Transverse colon (tissue), 4 donors: ENCODE data around the gene GPX5.
"Not testable (repeated sequence)": the region's sequence is repeated elsewhere in the genome, so short reads cannot be mapped to it uniquely, and the experiment has no call there.

Experiments
- CTCF ChIP-seq, 5 experiments: fragments of 200-600 bp in 3 of 5; fragments of 450-650 bp in 2 of 5; sonication (generic) in 3 of 5; IDR thresholded peaks; 1 replicate in 2 of 5; 2 replicates in 3 of 5; pipeline ENCODE4 v1.5.1; 2016 to 2017; ENCODE audit warnings: antibody characterized with exemption in 5 of 5, inconsistent platforms in 3 of 5, mild to moderate bottlenecking in 2 of 5, moderate library complexity in 1 of 5
- POLR2A ChIP-seq: fragments of 450-650 bp; IDR thresholded peaks from one replicate; pipeline ENCODE4 v1.6.1; 2016; ENCODE audit warnings: antibody characterized with exemption, mild to moderate bottlenecking, moderate library complexity
- POLR2AphosphoS5 ChIP-seq, 3 donors: sonication (generic); formaldehyde crosslinking; IDR thresholded peaks; one replicate each; pipeline ENCODE4 v1.6.1; 2016; ENCODE audit warnings: antibody characterized with exemption in 3 of 3

DNA sequence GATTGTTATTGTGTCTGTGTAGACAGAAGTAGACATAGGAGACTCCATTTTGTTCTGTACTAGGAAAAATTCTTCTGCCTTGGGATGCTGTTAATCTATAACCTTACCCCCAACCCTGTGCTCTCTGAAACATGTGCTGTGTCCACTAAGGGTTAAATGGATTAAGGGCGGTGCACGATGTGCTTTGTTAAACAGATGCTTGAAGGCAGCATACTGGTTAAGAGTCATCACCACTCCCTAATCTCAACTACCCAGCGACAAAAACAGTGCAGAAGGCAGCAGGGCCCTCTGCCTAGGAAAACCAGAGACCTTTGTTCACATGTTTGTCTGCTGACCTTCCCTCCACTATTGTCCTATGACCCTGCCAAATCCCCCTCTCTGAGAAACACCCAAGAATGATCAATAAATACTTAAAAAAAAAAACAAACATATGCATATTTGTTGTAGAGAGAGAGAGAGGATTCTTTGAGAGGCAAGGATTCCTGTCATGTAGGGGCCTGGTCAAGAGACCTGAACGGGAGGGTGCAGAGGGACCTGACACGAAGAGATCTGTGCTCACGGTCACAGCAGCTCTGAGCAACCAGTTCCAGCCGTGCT, 22.9 kb upstream of the GPX5 start:
- TF ChIP-seq CTCF (IDR thresholded peaks at IDR 0.05); POLR2A; POLR2AphosphoS5 (IDR thresholded peaks at IDR 0.05): not testable (repeated sequence)
